Activated CD4-positive, alpha-beta T cell treated with anti-CD3 and anti-CD28 coated beads for 36 hours (primary cell): ENCODE data around the gene NME2. TPM values are rescaled to one million over a fixed set of nuclear protein-coding genes. Genes with fewer than 3 reads are reported as not detected.
"Not testable (repeated sequence)": the region's sequence is repeated elsewhere in the genome, so short reads cannot be mapped to it uniquely, and the experiment has no call there.

Experiments
- ATAC-seq: fragments of 200-7000 bp; cut with Tn5 transposase; one replicate; pipeline ENCODE4 v1.10.0; 2021; ENCODE audit warnings: mild to moderate bottlenecking, moderate library complexity
- CTCF ChIA-PET: fragments of 350-600 bp; sonication (Branson Sonifier 250); formaldehyde crosslinking; loops from one replicate; lab custom pipeline; 2021; ENCODE audit warnings: antibody characterized with exemption; lab: Charles Lee
- POLR2A ChIA-PET: fragments of 350-600 bp; sonication (Branson Sonifier 250); formaldehyde crosslinking; loops from one replicate; lab custom pipeline; 2021; ENCODE audit warnings: antibody characterized with exemption, inconsistent platforms; lab: Charles Lee
- DNase-seq: peaks from one replicate; pipeline ENCODE4 v3.0.0-alpha.2; 2020
- H3K27ac Mint-ChIP-seq: one replicate; pipeline ENCODE4 v1.8.0; 2021; ENCODE audit warnings: mixed read lengths
- H3K27me3 Mint-ChIP-seq: one replicate; pipeline ENCODE4 v1.8.0; 2021; ENCODE audit warnings: mixed read lengths
- H3K36me3 Mint-ChIP-seq: one replicate; pipeline ENCODE4 v1.8.0; 2021; ENCODE audit warnings: low read depth, mixed read lengths
- H3K4me1 Mint-ChIP-seq: one replicate; pipeline ENCODE4 v1.8.0; 2021; ENCODE audit warnings: mixed read lengths
- H3K4me3 Mint-ChIP-seq: one replicate; pipeline ENCODE4 v1.8.0; 2021; ENCODE audit warnings: mild to moderate bottlenecking, moderate library complexity, mixed read lengths
- H3K9me3 Mint-ChIP-seq: one replicate; pipeline ENCODE4 v1.8.0; 2021; ENCODE audit warnings: low read depth, mixed read lengths
- intact Hi-C, 2 experiments: fragments of 100-400 bp; cut with DNase I in 1 of 2; cut with micrococcal nuclease in 1 of 2; formaldehyde crosslinking; loops; one replicate each; pipeline versions ENCODE4 v1.14.2 to v1.15.1; 2022 to 2024; cut with DNase I, micrococcal nuclease
- total RNA-seq, 2 experiments: library from RNA; stranded (reverse); gene quantifications; one replicate each; pipeline ENCODE4 v1.2.3, GENCODE V29; 2021

NME2 gene
- total RNA-seq, result 100 to 1,000 TPM; 703 to 827 TPM

DNA sequence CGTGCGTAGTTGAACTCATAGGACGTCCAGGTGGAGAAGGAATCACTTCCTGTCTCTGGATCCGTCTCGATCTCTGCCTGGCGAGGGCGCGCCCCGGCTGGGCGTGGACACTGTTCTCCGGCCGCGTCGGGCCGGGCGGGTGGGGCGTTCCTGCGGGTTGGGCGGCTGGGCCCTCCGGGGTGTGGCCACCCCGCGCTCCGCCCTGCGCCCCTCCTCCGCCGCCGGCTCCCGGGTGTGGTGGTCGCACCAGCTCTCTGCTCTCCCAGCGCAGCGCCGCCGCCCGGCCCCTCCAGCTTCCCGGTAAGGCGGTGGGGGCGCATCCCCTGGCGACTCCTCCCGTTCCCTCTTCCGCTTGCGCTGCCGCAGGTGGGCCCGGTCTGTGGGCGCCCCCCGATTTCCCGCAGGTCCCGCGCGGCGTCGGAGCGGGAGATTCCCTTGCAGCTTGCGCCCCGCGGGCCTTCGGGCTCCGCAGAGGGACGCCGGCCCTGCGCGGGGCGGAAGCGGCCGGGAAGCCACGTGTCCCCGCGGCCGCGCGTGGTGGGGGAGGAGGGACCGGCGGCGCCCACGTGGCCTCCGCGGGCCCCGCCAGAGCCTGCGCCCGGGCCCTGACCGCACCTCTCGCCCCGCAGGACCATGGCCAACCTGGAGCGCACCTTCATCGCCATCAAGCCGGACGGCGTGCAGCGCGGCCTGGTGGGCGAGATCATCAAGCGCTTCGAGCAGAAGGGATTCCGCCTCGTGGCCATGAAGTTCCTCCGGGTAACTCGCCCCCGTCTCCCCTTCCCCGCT lies at the start of gene NME2:
Gene NME2 (plus strand): TSS at position 214 of the 789 bp plus-strand sequence. CDS start 420 bp downstream, at position 634.
- H3K36me3 Mint-ChIP-seq, result peaks cover 64% of the 10 kb centered on the region
- peak; percentile 76 for ATAC-seq
- H3K27me3 Mint-ChIP-seq, result no peaks in the 10 kb centered on the region
- intact Hi-C loops, result loop anchor here (1.0 to 5.0 kb wide), 6 partner anchors 13 to 300 kb away; partner anchors contain the start of genes MBTD1 (in 2 of the 2), NME1 (in 2 of the 2), UTP18 (in 2 of the 2) and SPAG9 (in 1 of the 2)
- peak within 1 kb of the TSS; percentile 95 for H3K27ac Mint-ChIP-seq
- peaks cover 31% of the 10 kb centered on the region for H3K4me1 Mint-ChIP-seq
- ChIA-PET POLR2A (interaction anchor here (2.7 kb wide), 1 partner anchor 12 kb away, joined by 23 read pairs; the partner anchor contains the start of gene NME1), CTCF (interaction anchor here (0.9 to 2.3 kb wide), 4 partner anchors 9 to 167 kb away, joined by 3 to 8 read pairs (median 6); partner anchors contain the start of gene NME1)
- H3K9me3 Mint-ChIP-seq, result no peaks in the 10 kb centered on the region
- H3K4me3 Mint-ChIP-seq, result peak within 1 kb of the TSS; percentile 79
- DNase-seq, result peak; percentile 80

GRCh38 chr17:51118330-51119195 lies 47.6 kb upstream of the NME2 start:
- DNase-seq (no peak), ATAC-seq (no peak)
- Mint-ChIP-seq H3K4me3 (peak overlapping the region; percentile 89), H3K27me3 (no peaks in the 10 kb centered on the region), H3K9me3 (no peaks in the 10 kb centered on the region), H3K4me1 (peaks cover 61% of the 10 kb centered on the region), H3K27ac (no peak overlapping the region), H3K36me3 (no peaks in the 10 kb centered on the region)
- POLR2A ChIA-PET, result interaction anchor here (0.6 kb wide), 1 partner anchor 76 kb away, joined by 3 read pairs; no protein-coding TSS in a partner anchor
- CTCF ChIA-PET, result interaction anchor here (0.6 to 1.5 kb wide), 4 partner anchors 35 to 665 kb away, joined by 3 to 9 read pairs (median 4); partner anchors contain the start of gene NME1
- intact Hi-C loops, result no loop called here

DNA sequence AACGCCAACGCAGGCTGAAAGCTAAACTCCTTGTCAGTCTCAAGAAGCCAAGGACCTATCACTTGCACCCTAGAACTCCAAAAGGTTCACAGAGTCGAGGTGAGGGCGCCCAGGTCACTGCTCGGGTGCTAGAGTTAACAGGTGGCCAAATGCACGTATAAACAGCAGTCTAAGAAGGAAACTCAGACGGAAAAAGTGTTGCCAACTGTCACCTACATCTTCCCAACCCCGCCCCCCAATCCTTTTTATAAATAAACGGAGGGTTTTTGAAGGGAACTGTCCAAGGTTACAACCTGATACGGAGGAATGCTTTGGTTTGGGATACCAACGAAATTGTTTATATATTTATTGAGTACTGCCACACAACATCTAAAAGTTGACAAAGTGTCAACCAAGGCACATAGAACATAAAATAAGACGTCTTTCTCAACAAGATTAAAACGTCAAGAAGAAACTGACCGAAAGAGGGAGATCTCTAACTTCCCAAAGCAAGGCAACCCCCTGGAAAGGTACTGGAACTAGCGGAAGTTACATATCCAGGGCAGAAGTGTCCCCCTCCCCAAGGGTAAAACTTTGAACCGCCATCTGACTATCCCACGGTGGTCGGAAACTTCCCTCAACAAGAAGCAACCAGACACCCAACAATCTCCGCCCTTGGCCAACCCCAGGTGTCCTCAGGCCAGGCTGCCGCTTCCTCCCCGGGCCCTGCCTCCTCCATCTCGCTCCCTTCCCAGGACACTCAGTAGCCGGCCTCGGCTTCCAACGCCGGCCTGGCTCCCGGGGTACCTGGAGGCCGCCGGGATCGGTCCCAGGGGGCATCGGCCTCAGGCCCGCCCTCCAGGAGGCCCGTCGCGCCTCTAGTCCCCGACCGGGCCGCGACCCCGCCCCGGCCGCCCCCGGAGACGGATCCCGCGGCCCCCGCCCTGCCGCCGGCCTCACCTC lies 46.5 kb upstream of the NME2 start:
- intact Hi-C loops, result loop anchor here (1.0 to 10.0 kb wide), 9 partner anchors 23 to 412 kb away; partner anchors contain the start of genes TOB1 (in 2 of the 2), ANKRD40 (in 1 of the 2), LUC7L3 (in 1 of the 2) and NME2 (in 1 of the 2)
- Mint-ChIP-seq H3K9me3 (no peaks in the 10 kb centered on the region), H3K4me3 (peak overlapping the region; percentile 89), H3K4me1 (peaks cover 61% of the 10 kb centered on the region), H3K27me3 (no peaks in the 10 kb centered on the region), H3K27ac (peak overlapping the region; percentile 92), H3K36me3 (no peaks in the 10 kb centered on the region)
- peak; percentile 64 for DNase-seq
- ChIA-PET POLR2A (interaction anchor here (0.6 to 1.3 kb wide), 2 partner anchors 75 to 253 kb away, joined by 3 to 4 read pairs; partner anchors contain the start of gene TOB1), CTCF (interaction anchor here (0.9 to 1.5 kb wide), 4 partner anchors 33 to 118 kb away, joined by 3 to 9 read pairs (median 5); partner anchors contain the start of gene NME1)
- no peak for ATAC-seq

DNA sequence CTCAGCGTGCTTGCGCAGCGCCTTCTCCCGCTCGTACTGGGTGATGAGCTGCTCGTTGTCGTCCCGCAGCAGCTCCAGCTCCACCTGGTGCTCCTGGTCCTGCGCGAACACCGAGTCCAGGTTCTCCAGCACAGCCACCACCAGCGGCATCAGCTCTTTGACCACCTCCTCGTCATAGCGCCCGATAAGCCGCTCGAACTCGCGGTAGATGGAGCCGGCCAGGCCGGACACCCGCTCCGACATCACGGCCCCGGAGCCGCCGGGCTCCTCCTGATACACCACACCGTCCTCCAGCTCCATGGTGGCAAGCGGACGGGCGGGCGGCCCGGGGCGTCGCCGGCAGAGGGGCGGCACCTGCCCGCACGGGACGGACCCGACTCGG lies 45.9 kb upstream of the NME2 start:
- ChIA-PET POLR2A (interaction anchor here (1.3 kb wide), 1 partner anchor 254 kb away, joined by 4 read pairs; the partner anchor contains the start of gene TOB1), CTCF (interaction anchor here (1.2 to 1.3 kb wide), 2 partner anchors 33 to 35 kb away, joined by 3 to 7 read pairs; partner anchors contain the start of gene NME1)
- Mint-ChIP-seq H3K9me3 (no peaks in the 10 kb centered on the region), H3K27ac (peak overlapping the region; percentile 92), H3K36me3 (no peaks in the 10 kb centered on the region), H3K27me3 (no peaks in the 10 kb centered on the region), H3K4me3 (peak overlapping the region; percentile 89), H3K4me1 (peaks cover 57% of the 10 kb centered on the region)
- DNase-seq, result peak; percentile 69
- ATAC-seq, result peak; percentile 50
- intact Hi-C loops, result loop anchor here (1.0 to 10.0 kb wide), 9 partner anchors 24 to 413 kb away; partner anchors contain the start of genes TOB1 (in 2 of the 2), ANKRD40 (in 1 of the 2), LUC7L3 (in 1 of the 2) and NME2 (in 1 of the 2)

DNA sequence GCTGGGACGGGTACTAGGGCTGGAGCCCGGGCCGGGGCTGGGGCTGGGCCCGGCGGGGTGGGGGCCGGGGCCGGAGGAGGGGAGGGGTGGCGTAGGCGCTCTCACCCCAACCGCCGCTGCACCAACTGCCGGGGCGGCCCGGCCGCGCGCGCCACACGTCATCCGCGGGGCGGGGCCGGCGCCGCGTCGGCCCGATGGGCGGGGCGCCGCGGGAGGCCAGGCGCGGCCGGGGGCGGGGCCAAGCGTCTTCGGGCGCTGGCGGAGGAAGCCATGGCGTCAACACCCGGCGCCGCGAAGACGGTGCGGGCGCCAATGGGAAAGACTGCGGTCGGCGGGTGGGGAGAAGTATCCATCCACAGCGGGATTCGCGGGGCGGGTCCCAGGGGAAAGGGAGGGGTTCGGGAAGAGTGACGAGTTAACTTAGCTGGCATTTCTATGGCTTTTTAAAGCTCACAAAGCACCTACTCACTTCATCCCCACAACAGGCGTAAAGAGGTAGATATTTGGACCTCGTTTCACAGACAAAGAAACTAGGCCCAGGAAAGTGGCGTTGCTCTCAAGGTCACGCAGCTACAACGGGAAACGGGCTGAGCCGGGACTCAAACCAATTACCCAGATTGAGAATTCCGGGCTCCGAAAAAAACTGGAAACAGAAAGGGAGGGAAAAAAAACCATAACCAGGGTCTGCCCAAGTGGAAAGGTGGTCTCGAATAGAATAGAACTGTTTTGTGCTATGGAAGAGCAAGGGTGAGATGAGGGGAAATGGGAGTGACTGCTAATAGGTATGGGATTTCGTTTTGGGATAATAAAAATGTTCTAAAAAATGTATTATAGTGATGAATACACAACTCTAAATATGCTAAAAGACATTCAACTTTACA lies 45.2 kb upstream of the NME2 start, which contains the start of gene SPAG9:
Gene SPAG9 (minus strand): TSS at position 130 of the 881 bp plus-strand sequence. CDS start 212 bp downstream, outside the sequence.
- Mint-ChIP-seq H3K4me3 (peak within 1 kb of the TSS; percentile 89), H3K36me3 (no peaks in the 10 kb centered on the region), H3K27ac (peak within 1 kb of the TSS; percentile 100), H3K9me3 (no peaks in the 10 kb centered on the region), H3K27me3 (no peaks in the 10 kb centered on the region), H3K4me1 (peaks cover 51% of the 10 kb centered on the region)
- peak; percentile 62 for ATAC-seq
- ChIA-PET CTCF (interaction anchor here (0.6 to 1.3 kb wide), 4 partner anchors 32 to 73 kb away, joined by 3 to 7 read pairs (median 3); partner anchors contain the start of gene NME1), POLR2A (interaction anchor here (0.6 to 1.3 kb wide), 3 partner anchors 15 to 334 kb away, joined by 4 to 5 read pairs (median 4); partner anchors contain the start of gene TOB1)
- peak; percentile 95 for DNase-seq
- intact Hi-C loops, result loop anchor here (1.0 to 10.0 kb wide), 13 partner anchors 25 to 414 kb away; partner anchors contain the start of genes MBTD1 (in 2 of the 2), NME1 (in 2 of the 2), NME2 (in 2 of the 2) and TOB1 (in 2 of the 2)

DNA sequence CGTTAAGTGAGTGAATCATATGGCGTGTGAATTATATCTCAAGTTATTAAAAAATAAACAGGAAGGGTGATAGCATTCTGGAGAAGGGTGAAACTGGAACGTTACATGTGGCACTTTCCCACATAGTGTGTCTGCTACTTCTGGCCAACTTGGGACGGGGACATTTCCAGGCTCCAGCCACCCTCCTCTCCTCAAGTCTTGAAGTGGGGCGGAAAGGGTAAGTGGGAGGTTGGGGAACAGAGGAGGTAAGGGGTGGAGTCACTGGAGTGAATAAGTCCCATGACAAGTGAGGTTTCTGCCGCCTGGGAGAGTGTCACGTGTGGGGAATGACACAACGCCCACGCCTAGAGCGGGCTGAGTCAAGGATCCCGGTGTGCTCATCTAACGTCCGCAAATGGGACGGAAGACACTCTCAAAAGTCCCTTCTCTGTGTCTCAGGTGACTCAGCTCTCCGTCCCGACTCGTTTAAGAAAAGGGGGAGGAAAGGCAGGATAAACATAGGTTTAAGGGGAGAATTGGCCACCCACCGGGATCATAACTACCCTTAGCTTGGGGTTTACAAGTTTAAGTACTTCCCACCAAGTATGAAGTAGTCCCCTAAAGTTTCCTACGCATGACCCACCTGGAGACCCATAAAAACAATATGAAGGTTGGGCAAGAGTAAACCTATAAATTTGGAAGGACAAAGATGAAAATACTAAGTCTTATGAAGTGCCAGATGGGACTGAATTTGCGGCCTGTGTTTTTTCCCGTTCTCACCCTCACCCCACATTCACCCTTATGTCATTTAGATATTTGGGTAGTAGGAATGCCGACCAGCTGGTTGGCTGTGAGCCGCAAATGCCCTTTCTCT lies 44.4 kb upstream of the NME2 start:
- peaks cover 42% of the 10 kb centered on the region for H3K4me1 Mint-ChIP-seq
- H3K9me3 Mint-ChIP-seq, result no peaks in the 10 kb centered on the region
- ATAC-seq, result peak; percentile 65
- ChIA-PET POLR2A (interaction anchor here (0.6 kb wide), 1 partner anchor 10 kb away, joined by 4 read pairs; no protein-coding TSS in a partner anchor), CTCF (interaction anchor here (0.6 to 1.2 kb wide), 4 partner anchors 31 to 120 kb away, joined by 3 to 5 read pairs (median 4); partner anchors contain the start of gene NME1)
- H3K36me3 Mint-ChIP-seq, result no peaks in the 10 kb centered on the region
- peak overlapping the region; percentile 89 for H3K4me3 Mint-ChIP-seq
- H3K27ac Mint-ChIP-seq, result peak overlapping the region; percentile 100
- intact Hi-C loops, result loop anchor here (1.0 to 10.0 kb wide), 10 partner anchors 25 to 415 kb away; partner anchors contain the start of genes MBTD1 (in 2 of the 2), NME1 (in 2 of the 2), NME2 (in 2 of the 2) and UTP18 (in 2 of the 2)
- no peaks in the 10 kb centered on the region for H3K27me3 Mint-ChIP-seq
- peak; percentile 95 for DNase-seq

DNA sequence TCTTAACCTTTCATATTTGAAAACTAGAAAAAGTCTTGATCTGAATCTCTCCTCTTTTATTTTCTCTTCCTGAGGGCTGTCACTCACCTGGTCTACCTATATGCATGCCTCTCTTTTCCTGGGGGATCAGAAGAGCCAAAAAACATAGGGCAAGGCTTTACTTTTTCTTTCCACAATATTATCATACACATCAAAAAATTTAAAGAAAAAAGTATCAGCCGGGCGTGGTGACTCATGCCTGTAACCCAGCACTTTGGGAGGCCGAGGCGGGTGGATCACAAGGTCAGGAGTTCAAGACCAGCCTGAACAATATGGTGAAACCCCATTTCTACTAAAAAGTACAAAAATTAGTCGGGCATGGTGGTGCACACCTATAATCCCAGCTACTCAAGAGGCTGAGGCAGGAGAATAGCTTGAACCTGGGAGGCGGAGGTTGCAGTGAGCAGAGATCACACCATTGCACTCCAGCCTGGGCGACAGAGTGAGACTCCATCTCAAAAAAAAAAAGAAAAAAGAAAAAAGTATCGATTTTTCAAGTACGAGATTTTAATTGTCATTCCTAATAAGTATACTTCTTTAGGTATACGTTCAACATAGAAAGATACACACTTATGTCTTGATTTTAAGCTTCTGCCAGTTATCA lies 43.6 kb upstream of the NME2 start:
- H3K4me3 Mint-ChIP-seq, result peak overlapping the region; percentile 7
- H3K4me1 Mint-ChIP-seq, result peaks cover 35% of the 10 kb centered on the region
- peak overlapping the region; percentile 100 for H3K27ac Mint-ChIP-seq
- DNase-seq, result peak; percentile 43
- not testable (repeated sequence) for ATAC-seq, H3K36me3 Mint-ChIP-seq, H3K9me3 Mint-ChIP-seq, H3K27me3 Mint-ChIP-seq
- ChIA-PET POLR2A (interaction anchor here (0.6 kb wide), 1 partner anchor 10 kb away, joined by 4 read pairs; no protein-coding TSS in a partner anchor), CTCF (interaction anchor here (0.9 to 1.2 kb wide), 3 partner anchors 31 to 121 kb away, joined by 3 to 5 read pairs (median 4); partner anchors contain the start of gene NME1)
- intact Hi-C loops, result loop anchor here (5.0 to 10.0 kb wide), 4 partner anchors 45 to 415 kb away; partner anchors contain the start of genes ANKRD40 (in 1 of the 2) and NME2 (in 1 of the 2)
